Astrocyte of the hippocampus (primary cell): ENCODE results near the gene CSTPP1.
"Not testable (repeated sequence)": the region's sequence is repeated elsewhere in the genome, so short reads cannot be mapped to it uniquely, and the experiment has no call there.

Source experiments
- DNase-seq: peaks from one replicate; pipeline ENCODE4 v3.0.0; 2011; ENCODE audit warnings: low read depth, low spot score

CSTPP1 gene

DNA sequence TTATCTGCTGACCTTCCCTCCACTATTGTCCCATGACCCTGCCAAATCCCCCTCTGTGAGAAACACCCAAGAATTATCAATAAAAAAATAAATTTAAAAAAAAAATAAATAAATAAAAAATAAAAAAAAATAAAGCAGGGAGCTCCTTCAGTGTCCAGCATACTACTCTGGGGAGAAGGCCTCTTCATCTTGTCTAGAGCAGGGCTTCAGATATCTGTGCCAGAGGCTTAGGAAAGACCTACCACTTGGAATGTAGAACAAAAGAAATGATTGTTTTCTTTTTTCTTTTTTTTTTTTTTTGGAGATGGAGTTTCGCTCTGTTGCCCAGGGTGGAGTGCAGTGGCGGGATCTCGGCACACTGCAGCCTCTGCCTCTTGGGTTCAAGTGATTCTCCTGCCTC, 161.7 kb downstream of the CSTPP1 start:
- not testable (repeated sequence) for DNase-seq

- peak; percentile 44 for DNase-seq
Measured at GRCh38 chr11:47099214-47099917, 162.8 kb downstream of the CSTPP1 start.

- DNase-seq: no peak
Measured at GRCh38 chr11:47099918-47100315, 163.4 kb downstream of the CSTPP1 start.

DNA sequence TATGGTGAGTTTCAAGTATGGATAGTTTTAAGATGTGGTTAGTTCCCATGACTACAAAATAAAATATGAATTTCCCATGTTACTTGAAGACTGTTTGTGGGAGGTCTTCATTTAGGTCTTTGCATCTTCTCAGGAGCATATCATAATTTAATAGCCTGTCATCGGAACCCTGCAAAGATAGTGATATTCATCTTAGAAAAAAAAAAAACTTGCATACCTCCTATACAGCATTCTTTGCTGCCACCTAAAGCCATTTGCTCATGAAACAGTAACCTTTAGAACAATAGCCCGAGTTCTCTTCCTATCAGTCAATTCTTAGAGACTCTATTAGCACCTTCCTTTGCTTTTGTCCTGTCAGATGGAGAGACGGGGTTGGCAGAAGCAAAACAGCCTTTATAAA, 164.8 kb downstream of the CSTPP1 start:
- no peak for DNase-seq

DNA sequence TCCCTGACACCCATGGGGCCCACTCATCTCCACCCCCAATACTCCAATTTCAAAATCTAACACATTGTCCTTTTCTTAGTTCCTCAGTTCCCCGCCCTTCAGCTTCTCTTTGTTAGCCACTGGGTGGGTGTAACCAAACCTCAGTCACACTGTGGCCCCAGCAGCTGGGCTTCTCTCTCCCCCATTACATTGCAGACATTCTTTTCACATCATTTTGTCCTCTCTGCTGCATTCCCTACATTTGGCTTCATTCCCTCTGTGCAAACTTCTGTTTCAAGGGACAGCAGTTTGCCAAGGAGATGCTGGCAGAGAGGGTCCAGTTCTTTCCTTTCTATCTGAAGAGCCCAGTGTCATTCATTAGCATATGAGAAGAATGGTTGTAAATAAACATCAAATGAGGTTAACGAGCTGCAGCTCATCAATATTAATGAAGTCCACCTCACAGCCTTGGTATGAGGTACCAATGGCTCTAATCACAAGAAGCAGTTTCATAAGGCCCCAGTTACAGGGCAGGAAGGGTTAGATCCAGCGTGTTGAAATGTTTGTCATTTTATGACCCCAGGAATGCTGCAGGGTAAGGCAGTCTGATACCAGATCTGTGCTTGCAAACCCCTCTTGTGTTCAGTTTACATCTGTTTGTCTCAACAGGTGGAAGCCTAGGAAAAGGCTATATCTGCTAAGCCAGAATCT, 167.8 kb downstream of the CSTPP1 start:
- DNase-seq: peak; percentile 94

DNA sequence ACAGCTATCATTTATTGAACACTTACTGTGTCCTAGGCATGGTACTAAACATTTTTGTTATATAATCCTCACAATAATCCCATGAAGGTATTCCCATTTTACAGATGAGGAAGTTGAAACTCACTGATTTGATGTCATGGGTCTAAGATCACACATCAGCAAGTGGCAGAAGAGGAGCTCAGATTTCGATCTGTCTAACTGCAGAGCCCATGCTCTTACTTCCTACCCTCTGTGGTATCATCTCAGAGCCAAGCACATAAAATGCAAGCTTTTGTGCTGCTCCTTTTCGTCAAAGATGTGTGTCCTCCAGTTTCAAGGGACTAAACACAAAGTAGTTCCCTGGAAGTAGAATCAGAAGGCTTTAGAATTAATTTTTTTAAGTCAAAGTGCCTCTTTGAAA, 169.0 kb downstream of the CSTPP1 start:
- DNase-seq: no peak

- no peak for DNase-seq
Measured at GRCh38 chr11:47105974-47106373, 169.4 kb downstream of the CSTPP1 start.

DNA sequence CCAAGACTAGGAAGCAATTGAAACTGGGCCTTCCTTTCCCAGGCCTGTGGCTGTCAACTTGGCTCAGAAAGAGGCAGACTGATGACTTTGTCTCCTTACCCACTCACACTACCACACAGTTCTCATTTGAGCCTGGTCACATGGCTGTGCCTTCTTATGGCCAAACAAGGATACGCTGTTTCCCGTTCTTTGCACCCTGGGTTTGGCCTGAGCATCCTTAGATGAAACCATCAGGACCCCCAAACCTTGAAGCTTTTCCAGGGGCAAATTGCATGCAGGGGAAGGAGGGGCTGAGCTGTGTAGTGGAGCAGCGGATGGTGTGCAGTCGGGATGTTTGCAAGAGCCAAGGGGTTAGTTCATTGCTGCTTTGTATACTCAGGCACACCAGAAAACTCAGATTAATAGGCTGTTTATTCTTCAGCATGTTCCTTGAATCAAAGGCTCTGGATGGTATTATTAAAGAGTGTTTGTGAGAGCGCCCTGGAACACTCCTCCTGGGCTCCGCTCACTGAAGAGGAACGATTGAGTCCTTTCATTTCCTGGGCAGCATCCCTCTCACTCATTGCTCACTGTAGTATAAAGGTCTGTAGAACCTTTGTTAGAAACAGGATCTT, 170.3 kb downstream of the CSTPP1 start:
- DNase-seq: peak; percentile 31

DNA sequence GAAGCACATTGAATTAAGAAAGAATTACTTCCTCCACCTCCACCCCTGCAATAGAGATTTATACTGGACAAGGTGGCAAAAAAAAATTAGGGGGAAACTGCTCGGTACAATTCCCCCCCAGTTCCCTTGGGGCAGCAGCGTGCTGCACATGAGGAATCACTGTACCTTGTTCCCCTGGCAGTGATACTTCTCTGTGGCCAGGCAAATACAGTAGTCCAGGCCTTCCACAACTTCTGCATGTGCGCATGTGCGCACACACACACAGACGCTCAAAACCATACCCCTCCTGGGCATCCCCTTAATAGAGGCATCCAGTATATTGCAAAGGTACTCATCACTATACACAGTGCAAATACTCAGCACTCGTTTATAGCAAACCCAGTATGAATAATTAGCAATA, 171.2 kb downstream of the CSTPP1 start:
- DNase-seq: no peak

DNA sequence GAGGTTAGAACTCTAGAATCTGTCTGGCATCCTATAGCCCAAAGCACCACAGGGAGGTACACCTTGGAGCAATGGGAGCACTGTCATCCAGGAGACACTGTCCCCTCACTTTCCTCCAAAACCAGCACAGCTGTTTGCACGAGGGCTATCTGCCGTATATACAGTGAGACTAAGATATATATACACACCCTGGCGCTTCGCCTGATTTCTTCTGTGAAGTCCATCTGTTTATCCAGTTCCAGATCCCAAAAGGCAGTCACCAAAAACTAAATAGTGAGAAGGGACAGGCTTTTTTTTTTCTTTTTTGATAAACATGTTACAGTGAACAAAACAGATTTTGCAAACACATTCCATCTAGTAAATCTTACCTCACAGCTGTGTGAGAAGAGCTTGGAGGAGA, 171.7 kb downstream of the CSTPP1 start:
- DNase-seq: no peak

DNA sequence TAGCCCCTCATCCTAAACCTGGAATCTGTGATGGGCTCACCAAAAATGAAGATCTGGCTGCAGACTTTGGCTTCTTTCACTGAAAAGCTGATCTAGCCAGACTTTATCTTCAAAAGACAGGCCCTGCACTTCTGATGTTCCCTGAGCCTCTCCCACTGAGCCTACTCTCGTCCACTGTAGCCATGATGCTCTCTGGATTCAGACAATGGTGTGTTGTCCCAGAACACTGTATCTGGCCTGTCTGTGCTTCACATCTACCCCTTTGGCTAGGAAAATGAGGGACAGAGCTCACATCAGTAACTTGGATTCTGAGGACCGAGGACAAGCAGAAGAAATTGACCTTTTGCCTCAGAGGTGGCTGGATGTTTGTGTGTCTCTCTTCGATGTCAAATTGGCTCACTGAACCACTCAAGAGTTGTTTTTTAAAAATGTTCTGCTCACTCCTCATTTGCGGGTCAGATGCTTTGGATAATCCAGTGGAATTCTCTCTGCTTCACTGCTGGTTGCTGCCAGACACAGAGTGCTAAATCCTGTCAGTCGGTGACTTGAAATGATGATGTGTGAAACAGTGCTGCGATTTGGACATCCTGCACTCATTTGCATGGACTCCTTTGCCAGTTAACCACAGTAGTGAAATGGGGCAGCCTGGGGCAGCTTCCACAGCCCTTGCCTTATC, 172.6 kb downstream of the CSTPP1 start:
- DNase-seq: peak; percentile 35

GRCh38 chr11:47109727-47110246, 173.2 kb downstream of the CSTPP1 start:
- no peak for DNase-seq

DNA sequence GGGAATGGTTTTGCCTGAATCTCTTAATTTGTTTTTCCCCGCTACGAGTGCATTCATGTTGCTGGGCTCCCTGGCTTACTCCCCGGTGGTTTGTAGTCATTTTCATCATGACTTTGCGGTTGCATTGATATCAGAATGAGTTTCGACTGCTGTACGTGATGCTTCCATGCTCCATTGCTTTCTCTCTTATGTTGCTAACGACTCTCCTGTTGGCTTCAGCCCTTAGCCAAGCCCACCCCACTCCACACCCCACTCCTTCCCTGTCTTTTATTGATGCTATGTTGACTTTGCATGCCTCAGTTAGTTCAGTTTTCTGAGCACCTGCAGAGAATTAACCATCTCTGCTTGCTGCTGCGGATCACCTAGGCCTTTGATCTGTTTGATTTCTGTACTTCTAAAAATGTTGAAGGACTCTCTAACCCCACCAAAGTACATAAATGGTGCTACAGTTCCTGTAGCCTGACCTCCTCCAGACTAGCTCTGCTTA, 174.8 kb downstream of the CSTPP1 start:
- DNase-seq: no peak

DNA sequence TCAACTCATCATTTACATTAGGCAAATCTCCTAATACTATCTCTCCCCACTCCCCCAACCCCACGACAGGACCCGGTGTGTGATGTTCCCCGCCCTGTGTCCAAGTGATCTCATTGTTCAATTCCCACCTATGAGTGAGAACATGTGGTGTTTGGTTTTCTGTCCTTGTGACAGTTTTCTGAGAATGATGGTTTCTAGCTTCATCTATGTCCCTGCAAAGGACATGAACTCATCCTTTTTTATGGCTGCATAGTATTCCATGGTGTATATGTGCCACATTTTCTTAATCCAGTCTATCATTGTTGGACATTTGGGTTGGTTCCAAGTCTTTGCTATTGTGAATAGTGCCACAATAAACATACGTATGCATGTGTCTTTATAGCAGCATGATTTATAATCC, 176.4 kb downstream of the CSTPP1 start:
- not testable (repeated sequence) for DNase-seq

DNA sequence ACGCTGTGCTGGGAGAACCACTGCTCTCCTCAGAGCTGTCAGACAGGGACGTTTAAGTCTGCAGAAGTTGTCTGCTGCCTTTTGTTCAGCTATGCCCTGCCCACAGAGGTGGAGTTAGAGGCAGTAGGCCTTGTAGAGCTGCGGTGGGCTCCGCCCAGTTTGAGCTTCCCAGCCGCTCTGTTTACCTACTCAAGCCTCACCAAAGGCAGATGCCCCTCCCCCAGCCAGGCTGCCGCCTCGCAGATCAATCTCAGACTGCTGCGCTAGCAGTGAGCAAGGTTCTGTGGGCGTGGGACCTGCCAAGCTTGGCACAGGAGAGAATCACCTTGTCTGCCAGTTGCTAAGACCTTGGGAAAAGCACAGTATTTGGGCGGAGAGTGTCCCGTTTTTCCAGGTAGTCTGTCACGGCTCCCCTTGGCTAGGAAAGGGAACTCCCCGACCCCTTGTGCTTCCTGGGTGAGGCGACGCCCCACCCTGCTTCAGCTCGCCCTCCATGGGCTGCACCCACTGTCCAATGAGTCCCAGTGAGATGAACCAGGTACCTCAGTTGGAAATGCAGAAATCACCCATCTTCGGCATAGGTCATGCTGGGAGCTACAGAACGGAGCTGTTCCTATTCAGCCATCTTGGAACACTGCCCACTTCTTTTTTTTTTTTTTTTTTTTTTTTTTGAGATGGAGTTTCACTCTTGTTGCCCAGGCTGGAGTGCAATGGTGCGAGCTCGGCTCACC, 182.6 kb downstream of the CSTPP1 start:
- not testable (repeated sequence) for DNase-seq

DNA sequence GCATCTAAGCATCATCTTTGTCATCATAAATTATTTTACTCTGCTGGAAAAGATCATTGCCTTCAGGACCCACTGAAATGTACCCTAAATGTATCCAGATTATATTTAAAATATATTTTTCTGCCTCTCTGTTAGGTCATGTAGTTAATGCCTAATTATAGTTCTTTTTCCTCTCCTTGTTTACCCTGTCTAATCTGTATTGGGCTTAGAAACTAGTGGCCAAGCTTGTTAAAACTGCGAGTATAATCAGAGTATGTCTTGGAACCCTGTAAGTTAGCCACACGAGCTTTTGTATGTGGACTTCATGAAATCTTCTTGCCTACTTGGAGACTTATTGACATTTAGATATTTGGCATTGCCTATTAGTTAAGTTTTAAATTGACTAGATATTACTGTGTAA, 184.5 kb downstream of the CSTPP1 start:
- DNase-seq: no peak

- DNase-seq: no peak
Measured at GRCh38 chr11:47121731-47122130, 185.2 kb downstream of the CSTPP1 start.

- DNase-seq: no peak
Measured at GRCh38 chr11:47123094-47123493, 186.5 kb downstream of the CSTPP1 start.

- no peak for DNase-seq
Measured at GRCh38 chr11:47124675-47125074, 188.1 kb downstream of the CSTPP1 start.

DNA sequence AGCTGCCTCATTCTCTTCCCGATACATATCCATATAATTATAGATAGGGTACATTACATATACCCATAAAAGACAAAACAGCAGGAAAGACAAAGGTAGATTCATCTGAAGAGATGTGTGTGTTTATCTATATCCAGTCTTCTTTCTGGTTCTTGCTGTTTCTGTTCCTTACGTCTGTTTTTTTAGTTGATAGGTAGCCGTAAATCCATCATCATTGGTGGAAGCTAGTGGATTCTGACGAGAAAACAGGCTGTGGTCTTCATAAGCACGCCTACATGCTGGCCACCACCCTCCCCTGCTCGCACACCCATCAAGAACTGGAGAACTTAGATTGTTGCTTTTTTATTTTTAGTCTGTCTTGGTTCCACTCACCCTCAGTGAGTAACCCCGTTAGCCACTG, 188.5 kb downstream of the CSTPP1 start:
- no peak for DNase-seq

DNA sequence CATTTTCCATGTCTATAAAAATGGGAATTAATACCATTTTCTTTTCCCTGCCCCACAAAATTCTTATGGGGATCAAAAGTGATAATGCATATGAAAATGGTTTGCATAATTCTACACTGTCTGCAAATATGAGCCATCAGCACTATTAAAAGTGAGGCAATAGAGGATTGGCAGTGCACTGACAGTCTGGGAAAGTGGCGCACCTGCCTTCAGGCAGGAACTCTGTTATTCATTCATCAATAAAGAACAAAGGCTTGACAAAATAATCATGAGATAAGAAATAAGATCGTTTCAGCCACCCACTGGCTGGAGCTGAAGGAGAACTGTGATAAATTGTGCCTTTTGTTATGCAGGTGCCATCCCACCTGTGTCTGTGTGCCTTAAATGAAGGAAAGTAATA, 190.7 kb downstream of the CSTPP1 start:
- no peak for DNase-seq
